Heart left ventricle (tissue), 16 donors: ENCODE measurements around the gene LRP1B. TPM values are rescaled to one million over a fixed set of nuclear protein-coding genes. Genes with fewer than 3 reads are reported as not detected.

ENCODE experiments used
- ATAC-seq, 4 donors: fragments of 200-7000 bp; cut with Tn5 transposase; one replicate each; pipeline ENCODE4 v1.9.1; 2020 to 2022; ENCODE audit warnings: moderate library complexity in 4 of 4, mild to moderate bottlenecking in 3 of 4, moderate number of reproducible peaks in 1 of 4
- DNase-seq, 5 donors: peaks; one replicate each; pipeline ENCODE4 v3.0.0-alpha.2; 2020
- H3K27ac ChIP-seq, 12 donors: fragments of 200-600 bp; sonication (generic) in 4 of 12; one replicate each; pipeline versions ENCODE4 v1.5.0 to v1.8.0; 2016 to 2022; ENCODE audit warnings: mild to moderate bottlenecking in 2 of 12
- H3K27me3 ChIP-seq, 9 donors: fragments of 200-600 bp; sonication (generic) in 2 of 9; one replicate each; pipeline versions ENCODE4 v1.5.1 to v1.8.0; 2016 to 2022; ENCODE audit warnings: mild to moderate bottlenecking in 3 of 9
- H3K36me3 ChIP-seq, 9 donors: fragments of 200-600 bp; sonication (generic) in 2 of 9; one replicate each; pipeline versions ENCODE4 v1.5.0 to v1.8.0; 2018 to 2022; ENCODE audit warnings: mild to moderate bottlenecking in 2 of 9
- H3K4me1 ChIP-seq, 12 donors: fragments of 200-600 bp; sonication (generic) in 4 of 12; one replicate each; pipeline versions ENCODE4 v1.5.0 to v1.8.0; 2016 to 2022; ENCODE audit warnings: mild to moderate bottlenecking in 3 of 12
- H3K4me3 ChIP-seq, 12 donors: fragments of 200-600 bp; sonication (generic) in 4 of 12; one replicate each; pipeline versions ENCODE4 v1.5.0 to v1.8.0; 2017 to 2022; ENCODE audit warnings: mild to moderate bottlenecking in 9 of 12, moderate library complexity in 4 of 12
- H3K9me3 ChIP-seq, 12 donors: fragments of 200-600 bp; sonication (generic) in 4 of 12; one replicate each; pipeline versions ENCODE4 v1.5.0 to v1.8.0; 2016 to 2022; ENCODE audit warnings: mild to moderate bottlenecking in 1 of 12
- CTCF ChIP-seq, 12 donors: fragments of 200-600 bp; sonication (generic) in 4 of 12; IDR thresholded peaks; one replicate each; pipeline versions ENCODE4 v1.5.0 to v1.8.0; 2018 to 2022; ENCODE audit warnings: antibody characterized with exemption in 12 of 12, mild to moderate bottlenecking in 5 of 12
- POLR2A ChIP-seq, 2 donors: fragments of 450-650 bp; IDR thresholded peaks; one replicate each; pipeline ENCODE4 v1.6.1; 2017; ENCODE audit warnings: antibody characterized with exemption in 2 of 2, mild to moderate bottlenecking in 2 of 2, moderate library complexity in 2 of 2
- WGBS, 4 donors: extraction: QIAGEN DNeasy Blood & Tissue Kit in 2 of 4; methylation state at CpG; one replicate each; pipeline versions ENCODE4 v1.1.5 to v1.1.7; 2013 to 2018; 5-methylcytosine and 5-hydroxymethylcytosine counted together
- intact Hi-C, 10 donors: fragments of 100-400 bp; cut with DNase I; formaldehyde crosslinking; loops; one replicate each; pipeline versions ENCODE4 v1.11.1 to v1.14.2; 2022
- polyA plus RNA-seq, 2 donors: library from polyadenylated mRNA; stranded (reverse); fragments of 200-250 nt; gene quantifications; one replicate each; pipeline ENCODE4 v1.2.3, GENCODE V29; 2013
- total RNA-seq, 9 donors: library from RNA; depleted of rRNA in 2 of 9; stranded (reverse); fragments of >200 nt in 2 of 9; fragmentation: NEBNext Ultra II Directional in 3 of 9; extraction: Animal tissue kit (Norgen Biotek cat#: 25700) in 3 of 9; gene quantifications; one replicate each; pipeline versions ENCODE4 v1.1.0 to v1.2.4, GENCODE V29; 2016 to 2023
- donor health status: ischemic (EF 13 %, LVEDD 7.1; RV severe dilation, severe dysfunction).
- donor health status: healthy with polysubstance abuse.
- donor health status: DM: no; HTN: yes; CAD: no.
- donor health status: DM: no; HTN: no; CAD: no.
- donor health status: ischemic (EF 25% LVEDD 6.9; RV normal size, moderate dysfunction).
- donor health status: ischemic (EF 25% LVEDD 5.7; RV mildly dilated, moderate dysfunction).
- donor health status: healthy.
- donor health status: DM: yes; HTN: yes; CAD: no.
- donor health status: ischemic (EF 35%, LVEDD 5.7; RV mildly dilated, moderate dysfunction).
- donor health status: nonischemic (EF 11% LVEDD 7.7; RV severe dilation, severe dysfunction).
- donor health status: DM: yes; HTN: yes; CAD: no.
- donor health status: PGD.
- donor health status: ischemic (EF 29% LVEDD 5.4; RV normal size, mild dysfunction).
- donor health status: nonischemic (EF 23%, LVEDD 6.1; RV moderate dilation, normal function).

LRP1B gene
- total and polyA plus RNA-seq, 11 donors: 0.01 to 0.19 (median 0.11) TPM; not detected in 2

GRCh38 chr2:140600116-140600515 lies 1530.7 kb downstream of the LRP1B start:
- DNase-seq: no peak
- no peak overlapping the region for H3K4me3 ChIP-seq
- no peaks in the 10 kb centered on the region for H3K4me1 ChIP-seq
- intact Hi-C loops: no loop called here
- no peaks in the 10 kb centered on the region for H3K27me3 ChIP-seq
- peaks cover 0 to 3% (median 0%) of the 10 kb centered on the region in 12 donors for H3K9me3 ChIP-seq
- H3K36me3 ChIP-seq: no peaks in the 10 kb centered on the region
- WGBS, 4 donors: 61 to 77% (median 70%) methylated on average over 1 of the region's 1 CpG
- no peak overlapping the region for H3K27ac ChIP-seq
- TF ChIP-seq POLR2A (IDR thresholded peaks at IDR 0.05) (no peak), CTCF (IDR thresholded peaks at IDR 0.05) (no peak)
- ATAC-seq: no peak

GRCh38 chr2:140597836-140598235 lies 1533.0 kb downstream of the LRP1B start:
- Histone ChIP-seq H3K36me3 (no peaks in the 10 kb centered on the region), H3K27ac (no peak overlapping the region), H3K4me3 (no peak overlapping the region), H3K4me1 (no peaks in the 10 kb centered on the region), H3K27me3 (no peaks in the 10 kb centered on the region), H3K9me3 (no peaks in the 10 kb centered on the region)
- 64 to 92% (median 79%) methylated on average over 1 of the region's 1 CpG for WGBS, 4 donors
- DNase-seq: no peak
- no peak for ATAC-seq
- TF ChIP-seq POLR2A (IDR thresholded peaks at IDR 0.05): no peak
- no peak for TF ChIP-seq CTCF (IDR thresholded peaks at IDR 0.05)
- intact Hi-C loops: no loop called here

GRCh38 chr2:140597205-140597604 lies 1533.6 kb downstream of the LRP1B start:
- WGBS, 4 donors: 57 to 71% (median 65%) methylated on average over 1 of the region's 1 CpG
- TF ChIP-seq CTCF (IDR thresholded peaks at IDR 0.05) (no peak), POLR2A (IDR thresholded peaks at IDR 0.05) (no peak)
- Histone ChIP-seq H3K9me3 (no peaks in the 10 kb centered on the region), H3K36me3 (no peaks in the 10 kb centered on the region), H3K4me1 (no peaks in the 10 kb centered on the region), H3K27me3 (no peaks in the 10 kb centered on the region), H3K4me3 (no peak overlapping the region), H3K27ac (no peak overlapping the region)
- intact Hi-C loops: no loop called here
- ATAC-seq: no peak
- no peak for DNase-seq

GRCh38 chr2:140596447-140596846 lies 1534.4 kb downstream of the LRP1B start:
- intact Hi-C loops: no loop called here
- H3K9me3 ChIP-seq: no peaks in the 10 kb centered on the region
- WGBS, 4 donors: 64 to 88% (median 83%) methylated on average over 4 of the region's 4 CpGs
- no peaks in the 10 kb centered on the region for H3K36me3 ChIP-seq
- H3K4me1 ChIP-seq: no peaks in the 10 kb centered on the region
- no peak for TF ChIP-seq CTCF (IDR thresholded peaks at IDR 0.05)
- TF ChIP-seq POLR2A (IDR thresholded peaks at IDR 0.05): no peak
- no peak overlapping the region for H3K4me3 ChIP-seq
- DNase-seq: no peak
- no peak for ATAC-seq
- H3K27ac ChIP-seq: no peak overlapping the region
- H3K27me3 ChIP-seq: no peaks in the 10 kb centered on the region
